Suprapubic skin (tissue), 4 donors: Measurements from ENCODE around the gene KLK11. TPM values are rescaled to one million over a fixed set of nuclear protein-coding genes. Genes with fewer than 3 reads are reported as not detected.
A peak's percentile ranks its signal among the peaks of the same experiment; 100 is the strongest.

Source experiments
- DNase-seq, 2 donors: peaks; one replicate each; pipeline ENCODE4 v3.0.0-alpha.2; 2019; ENCODE audit warnings: low spot score in 2 of 2
- H3K27ac ChIP-seq: fragments of 200-600 bp; sonication (generic); one replicate; pipeline ENCODE4 v1.5.1; 2019
- H3K27me3 ChIP-seq: fragments of 200-600 bp; sonication (generic); one replicate; pipeline ENCODE4 v1.5.1; 2019
- H3K36me3 ChIP-seq: fragments of 200-600 bp; sonication (generic); one replicate; pipeline ENCODE4 v1.5.1; 2019
- H3K4me1 ChIP-seq: fragments of 200-600 bp; sonication (generic); one replicate; pipeline ENCODE4 v1.5.1; 2019
- H3K4me3 ChIP-seq: fragments of 200-600 bp; sonication (generic); one replicate; pipeline ENCODE4 v1.5.1; 2019; ENCODE audit warnings: mild to moderate bottlenecking
- H3K9me3 ChIP-seq: fragments of 200-600 bp; sonication (generic); one replicate; pipeline ENCODE4 v1.5.1; 2019
- CTCF ChIP-seq, 2 donors: fragments of 200-600 bp in 1 of 2; fragments of 450-650 bp in 1 of 2; sonication (generic) in 1 of 2; IDR thresholded peaks; one replicate each; pipeline ENCODE4 v1.5.1; 2016 to 2019; ENCODE audit warnings: antibody characterized with exemption in 2 of 2, mild to moderate bottlenecking in 1 of 2, moderate library complexity in 1 of 2
- EP300 ChIP-seq: sonication (generic); formaldehyde crosslinking; IDR thresholded peaks from one replicate; pipeline ENCODE4 v1.6.1; 2017; ENCODE audit warnings: antibody characterized with exemption
- POLR2A ChIP-seq, 2 donors: fragments of 450-650 bp; IDR thresholded peaks; one replicate each; pipeline ENCODE4 v1.6.1; 2017; ENCODE audit warnings: antibody characterized with exemption in 2 of 2, mild to moderate bottlenecking in 2 of 2, moderate library complexity in 2 of 2
- POLR2AphosphoS5 ChIP-seq, 3 donors: sonication (generic); formaldehyde crosslinking; IDR thresholded peaks; one replicate each; pipeline ENCODE4 v1.6.1; 2017; ENCODE audit warnings: antibody characterized with exemption in 3 of 3
- WGBS: methylation state at CpG from one replicate; pipeline ENCODE4 v1.1.5; 2018; 5-methylcytosine and 5-hydroxymethylcytosine counted together
- total RNA-seq, 4 donors: library from RNA; depleted of rRNA; stranded (reverse); fragments of >200 nt; gene quantifications; one replicate each; pipeline ENCODE4 v1.1.0, GENCODE V29; 2016

KLK11 gene
- total RNA-seq, 4 donors from 2014 or later, result 173 to 372 (median 269) TPM

DNA sequence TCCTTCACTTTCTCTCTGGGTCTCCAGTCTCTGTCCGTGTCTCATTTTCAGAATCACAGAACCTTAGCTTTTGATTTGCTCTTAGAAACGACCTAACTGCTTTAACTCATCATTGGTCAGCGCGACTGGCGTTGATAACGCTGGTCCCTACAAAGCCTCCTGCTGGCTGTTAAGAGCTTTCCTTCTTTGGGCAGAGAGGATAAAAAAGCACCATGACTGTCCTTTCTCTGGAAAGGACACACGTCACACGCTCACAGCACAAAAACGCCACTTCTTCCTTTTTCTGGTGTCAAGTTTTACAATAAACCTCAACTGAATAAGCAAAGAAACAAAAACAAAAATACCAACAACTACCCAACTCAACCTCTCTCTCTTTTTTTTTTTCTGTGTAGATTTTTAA is 10.1 kb upstream of the KLK11 start:
- Histone ChIP-seq H3K9me3 (no peaks in the 10 kb centered on the region), H3K27ac (no peak overlapping the region), H3K36me3 (no peaks in the 10 kb centered on the region), H3K27me3 (peaks cover 8% of the 10 kb centered on the region), H3K4me1 (peaks cover 5% of the 10 kb centered on the region), H3K4me3 (no peak overlapping the region)
- 69% methylated on average over 9 of the region's 9 CpGs for WGBS
- no peak for DNase-seq
- TF ChIP-seq CTCF (IDR thresholded peaks at IDR 0.05) (no peak), POLR2A (IDR thresholded peaks at IDR 0.05) (no peak), EP300 (no peak), POLR2AphosphoS5 (IDR thresholded peaks at IDR 0.05) (no peak)

DNA sequence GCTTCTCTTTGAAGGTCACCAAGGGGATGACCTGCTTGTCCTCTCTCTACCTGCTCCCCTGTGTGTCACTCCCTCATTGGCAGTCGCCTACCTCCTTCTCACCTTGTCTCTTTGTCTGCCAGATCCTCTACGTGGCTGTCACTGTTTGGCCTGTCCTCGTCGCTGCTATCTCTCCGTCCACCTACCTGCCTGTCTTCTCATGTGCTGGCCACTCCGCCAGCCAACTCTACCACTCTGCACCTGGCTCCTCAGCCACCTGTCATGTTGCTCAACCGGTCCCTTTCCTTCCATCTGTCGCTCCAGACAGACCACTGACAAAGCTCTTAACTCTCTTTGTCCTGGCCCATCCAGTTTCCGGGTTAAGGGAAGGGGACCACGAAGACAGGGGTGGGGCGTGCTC is 8.3 kb upstream of the KLK11 start, which contains the start of gene KLK12:
Gene KLK12 (minus strand): TSS at position 299 of the 400 bp plus-strand sequence. CDS start 381 bp downstream, outside the sequence.
- DNase-seq, result no peak
- Histone ChIP-seq H3K4me1 (peaks cover 5% of the 10 kb centered on the region), H3K27me3 (peaks cover 8% of the 10 kb centered on the region), H3K27ac (no peak within 1 kb of the TSS), H3K9me3 (no peaks in the 10 kb centered on the region), H3K4me3 (no peak within 1 kb of the TSS), H3K36me3 (no peaks in the 10 kb centered on the region)
- no peak for TF ChIP-seq CTCF (IDR thresholded peaks at IDR 0.05)
- TF ChIP-seq EP300, result no peak
- TF ChIP-seq POLR2AphosphoS5 (IDR thresholded peaks at IDR 0.05), result no peak
- TF ChIP-seq POLR2A (IDR thresholded peaks at IDR 0.05), result no peak
- 56% methylated on average over 11 of the region's 11 CpGs for WGBS

DNA sequence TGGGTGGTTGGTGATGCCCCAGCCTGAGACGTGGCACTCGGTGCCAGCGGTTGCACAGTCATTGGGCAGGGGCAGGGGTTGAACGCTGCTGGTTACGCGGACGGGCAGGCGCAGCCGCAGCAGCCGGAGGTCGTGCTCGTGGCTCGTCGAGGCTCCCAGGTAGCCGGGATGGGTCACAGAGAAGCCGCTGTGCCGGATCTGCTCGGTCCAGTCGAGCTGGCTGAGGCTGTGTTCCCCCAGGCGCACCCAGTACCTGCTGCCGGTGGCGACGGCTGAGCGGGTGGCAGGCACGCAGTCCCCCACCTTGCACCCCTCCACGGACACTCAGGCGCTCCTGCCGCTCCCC is 5.4 kb upstream of the KLK11 start:
- WGBS, result 91% methylated on average over 12 of the region's 28 CpGs
- peaks cover 3% of the 10 kb centered on the region for H3K4me1 ChIP-seq
- H3K27ac ChIP-seq, result no peak overlapping the region
- TF ChIP-seq CTCF (IDR thresholded peaks at IDR 0.05) (no peak), POLR2A (IDR thresholded peaks at IDR 0.05) (no peak), POLR2AphosphoS5 (IDR thresholded peaks at IDR 0.05) (no peak), EP300 (no peak)
- DNase-seq, result peak in 1 of 2 donors; percentile 52
- H3K9me3 ChIP-seq, result no peaks in the 10 kb centered on the region
- no peaks in the 10 kb centered on the region for H3K36me3 ChIP-seq
- no peak overlapping the region for H3K4me3 ChIP-seq
- H3K27me3 ChIP-seq, result peaks cover 16% of the 10 kb centered on the region

DNA sequence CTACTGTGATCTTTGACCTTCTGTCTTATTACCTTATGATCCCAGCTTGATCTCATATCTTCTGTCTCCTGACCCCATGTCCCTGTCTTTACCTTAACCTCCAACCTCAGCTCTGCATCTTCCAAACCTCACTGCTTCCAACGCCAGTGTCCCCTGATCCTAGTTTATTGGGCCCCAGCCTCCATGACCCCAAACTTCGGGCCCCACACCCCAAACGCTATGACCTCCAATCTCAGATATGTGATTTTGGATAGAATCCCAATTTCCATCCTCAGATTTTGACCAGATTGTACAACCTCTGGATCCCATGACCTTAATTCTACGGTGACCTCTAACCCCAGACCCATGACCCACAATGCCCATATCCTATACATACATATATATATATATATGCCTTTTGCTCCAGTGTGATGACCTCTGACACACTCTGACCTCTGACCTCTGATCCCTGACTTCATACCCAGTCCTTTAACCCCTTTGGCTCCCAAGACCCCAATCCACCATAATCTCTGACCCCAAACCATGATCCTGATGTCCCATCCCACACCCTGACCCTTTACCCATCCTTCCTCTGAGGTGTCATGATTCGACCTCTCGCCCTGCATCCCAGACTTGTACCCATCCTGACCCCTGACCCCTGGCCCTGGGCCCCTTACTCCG is 4.9 kb upstream of the KLK11 start:
- WGBS, result 81% methylated on average over 7 of the region's 7 CpGs
- no peaks in the 10 kb centered on the region for H3K9me3 ChIP-seq

More for the DNA sequence above, 4.9 kb upstream of the KLK11 start:
- peak in 1 of 2 donors; percentile 18 for DNase-seq
- H3K4me1 ChIP-seq, result peaks cover 3% of the 10 kb centered on the region
- H3K36me3 ChIP-seq, result no peaks in the 10 kb centered on the region
- no peak overlapping the region for H3K4me3 ChIP-seq
- H3K27ac ChIP-seq, result no peak overlapping the region
- peaks cover 18% of the 10 kb centered on the region for H3K27me3 ChIP-seq
- TF ChIP-seq POLR2A (IDR thresholded peaks at IDR 0.05) (no peak), EP300 (no peak), CTCF (IDR thresholded peaks at IDR 0.05) (no peak), POLR2AphosphoS5 (IDR thresholded peaks at IDR 0.05) (no peak)
